Measurements from ENCODE around the gene RIPOR1.
"Not testable (repeated sequence)": the region's sequence is repeated elsewhere in the genome, so short reads cannot be mapped to it uniquely, and the experiment has no call there.

Gene RIPOR1, protein sequence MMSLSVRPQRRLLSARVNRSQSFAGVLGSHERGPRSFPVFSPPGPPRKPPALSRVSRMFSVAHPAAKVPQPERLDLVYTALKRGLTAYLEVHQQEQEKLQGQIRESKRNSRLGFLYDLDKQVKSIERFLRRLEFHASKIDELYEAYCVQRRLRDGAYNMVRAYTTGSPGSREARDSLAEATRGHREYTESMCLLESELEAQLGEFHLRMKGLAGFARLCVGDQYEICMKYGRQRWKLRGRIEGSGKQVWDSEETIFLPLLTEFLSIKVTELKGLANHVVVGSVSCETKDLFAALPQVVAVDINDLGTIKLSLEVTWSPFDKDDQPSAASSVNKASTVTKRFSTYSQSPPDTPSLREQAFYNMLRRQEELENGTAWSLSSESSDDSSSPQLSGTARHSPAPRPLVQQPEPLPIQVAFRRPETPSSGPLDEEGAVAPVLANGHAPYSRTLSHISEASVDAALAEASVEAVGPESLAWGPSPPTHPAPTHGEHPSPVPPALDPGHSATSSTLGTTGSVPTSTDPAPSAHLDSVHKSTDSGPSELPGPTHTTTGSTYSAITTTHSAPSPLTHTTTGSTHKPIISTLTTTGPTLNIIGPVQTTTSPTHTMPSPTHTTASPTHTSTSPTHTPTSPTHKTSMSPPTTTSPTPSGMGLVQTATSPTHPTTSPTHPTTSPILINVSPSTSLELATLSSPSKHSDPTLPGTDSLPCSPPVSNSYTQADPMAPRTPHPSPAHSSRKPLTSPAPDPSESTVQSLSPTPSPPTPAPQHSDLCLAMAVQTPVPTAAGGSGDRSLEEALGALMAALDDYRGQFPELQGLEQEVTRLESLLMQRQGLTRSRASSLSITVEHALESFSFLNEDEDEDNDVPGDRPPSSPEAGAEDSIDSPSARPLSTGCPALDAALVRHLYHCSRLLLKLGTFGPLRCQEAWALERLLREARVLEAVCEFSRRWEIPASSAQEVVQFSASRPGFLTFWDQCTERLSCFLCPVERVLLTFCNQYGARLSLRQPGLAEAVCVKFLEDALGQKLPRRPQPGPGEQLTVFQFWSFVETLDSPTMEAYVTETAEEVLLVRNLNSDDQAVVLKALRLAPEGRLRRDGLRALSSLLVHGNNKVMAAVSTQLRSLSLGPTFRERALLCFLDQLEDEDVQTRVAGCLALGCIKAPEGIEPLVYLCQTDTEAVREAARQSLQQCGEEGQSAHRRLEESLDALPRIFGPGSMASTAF

GRCh38 chr16:67528222-67528869, at the start of gene RIPOR1:
Gene RIPOR1 (plus strand): TSS chr16:67528829. CDS start chr16:67538447, 9,618 bp downstream.
- DNase-seq (ENCODE audit: low read depth in 2 of 2): no peak

DNA sequence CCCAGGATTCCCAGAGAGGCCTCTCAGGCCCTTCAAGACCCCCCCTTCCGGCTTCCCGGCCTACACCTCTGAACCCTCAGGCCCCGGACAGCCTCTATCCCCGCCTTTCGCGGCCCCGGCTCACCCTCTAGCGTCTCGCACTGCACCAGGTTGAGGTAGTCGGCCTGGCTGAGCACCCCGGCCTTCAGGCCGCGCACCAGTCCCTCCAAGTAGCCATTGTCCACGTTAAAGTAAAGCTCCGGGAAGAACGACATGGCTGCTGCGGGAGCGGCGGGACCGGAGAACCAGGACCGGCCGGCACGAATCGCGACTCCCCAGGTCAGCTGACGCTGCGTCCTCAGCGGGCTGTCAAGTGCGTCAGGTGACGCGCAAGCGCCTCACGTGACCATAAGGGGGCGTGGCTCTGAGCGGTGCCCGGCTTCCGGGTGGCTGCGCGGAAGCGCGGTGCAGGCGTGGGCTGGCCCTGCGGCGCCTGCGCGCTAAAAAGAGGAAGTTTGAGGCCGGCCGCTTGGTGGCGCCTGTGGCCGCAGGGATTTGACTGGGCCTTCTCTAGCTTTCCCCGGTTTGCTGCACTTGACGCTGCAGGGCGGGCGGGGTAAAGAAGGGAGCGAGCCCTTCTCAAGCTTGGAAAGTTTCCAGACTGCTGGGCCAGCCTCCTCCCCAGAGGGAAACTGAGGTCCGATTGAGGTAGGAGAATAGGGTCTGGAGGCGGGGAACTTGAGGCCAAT, 47.6 kb upstream of the RIPOR1 start, which contains the start of gene ATP6V0D1:
Gene ATP6V0D1 (minus strand): TSS at position 325 of the 728 bp plus-strand sequence. CDS start 71 bp downstream, at position 254.
- DNase-seq (ENCODE audit: low read depth in 2 of 2): peak; percentile 97 to 99

GRCh38 chr16:67481561-67482232, 46.9 kb upstream of the RIPOR1 start:
- DNase-seq (ENCODE audit: low read depth in 2 of 2): peak in 1 of 2 donors; percentile 29

DNA sequence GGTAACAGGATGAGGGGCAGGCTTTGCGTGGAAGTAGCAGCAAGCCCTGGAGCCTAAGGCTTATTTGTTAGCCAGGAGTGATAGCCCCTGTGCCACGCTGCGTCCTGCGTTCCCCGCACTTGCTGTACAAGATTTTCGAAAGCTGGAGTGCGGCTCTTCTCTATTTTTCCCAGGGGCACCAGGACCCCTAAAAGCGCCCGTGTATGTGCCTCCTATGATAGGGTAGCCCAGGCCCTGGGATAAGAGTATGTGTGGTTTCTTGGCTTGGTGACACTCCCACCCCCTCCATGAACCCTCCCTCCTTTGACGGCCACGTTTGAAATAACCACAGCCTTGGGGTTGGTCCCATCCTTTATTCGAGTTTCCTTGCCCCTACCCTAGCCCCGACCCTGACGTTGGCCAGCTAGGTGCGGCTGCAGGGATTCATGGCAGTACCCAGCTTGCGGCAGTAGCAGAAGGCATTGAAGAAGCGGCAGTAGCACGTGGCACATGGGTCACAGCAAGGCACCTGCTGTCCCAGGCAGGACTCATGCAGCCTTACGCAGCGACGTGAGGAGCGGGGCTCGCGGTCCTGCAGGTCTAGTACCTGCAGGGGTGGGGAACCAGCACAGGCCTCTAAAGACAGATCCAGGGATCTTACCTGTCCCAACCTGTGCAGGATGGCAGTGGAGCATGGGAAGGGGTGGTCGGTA, 46.2 kb upstream of the RIPOR1 start:
- DNase-seq (ENCODE audit: low read depth in 2 of 2): no peak

DNA sequence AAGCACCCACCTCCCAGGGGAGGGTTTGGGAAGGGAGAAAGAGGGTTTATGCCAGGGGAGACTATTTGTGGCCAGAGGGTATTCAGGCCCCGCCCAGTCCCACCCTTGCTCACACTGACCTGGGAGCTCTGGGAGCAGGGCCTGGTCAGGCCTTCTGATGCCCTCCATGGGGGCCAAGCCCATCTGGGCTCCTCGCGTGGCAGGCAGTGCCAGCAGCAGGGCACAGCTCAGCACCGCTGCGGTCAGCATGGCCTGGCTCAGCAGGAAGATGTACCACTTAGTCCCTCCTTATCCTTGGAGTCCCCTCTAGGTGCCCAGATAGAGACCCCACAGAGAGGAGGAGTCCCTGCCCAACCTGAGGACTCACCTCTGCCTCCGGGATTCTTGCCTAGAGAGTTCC, 45.5 kb upstream of the RIPOR1 start, which contains the start of gene AGRP:
Gene AGRP (minus strand): TSS at position 398 of the 400 bp plus-strand sequence. CDS start 149 bp downstream, at position 249.
- DNase-seq (ENCODE audit: low read depth in 2 of 2): no peak

DNA sequence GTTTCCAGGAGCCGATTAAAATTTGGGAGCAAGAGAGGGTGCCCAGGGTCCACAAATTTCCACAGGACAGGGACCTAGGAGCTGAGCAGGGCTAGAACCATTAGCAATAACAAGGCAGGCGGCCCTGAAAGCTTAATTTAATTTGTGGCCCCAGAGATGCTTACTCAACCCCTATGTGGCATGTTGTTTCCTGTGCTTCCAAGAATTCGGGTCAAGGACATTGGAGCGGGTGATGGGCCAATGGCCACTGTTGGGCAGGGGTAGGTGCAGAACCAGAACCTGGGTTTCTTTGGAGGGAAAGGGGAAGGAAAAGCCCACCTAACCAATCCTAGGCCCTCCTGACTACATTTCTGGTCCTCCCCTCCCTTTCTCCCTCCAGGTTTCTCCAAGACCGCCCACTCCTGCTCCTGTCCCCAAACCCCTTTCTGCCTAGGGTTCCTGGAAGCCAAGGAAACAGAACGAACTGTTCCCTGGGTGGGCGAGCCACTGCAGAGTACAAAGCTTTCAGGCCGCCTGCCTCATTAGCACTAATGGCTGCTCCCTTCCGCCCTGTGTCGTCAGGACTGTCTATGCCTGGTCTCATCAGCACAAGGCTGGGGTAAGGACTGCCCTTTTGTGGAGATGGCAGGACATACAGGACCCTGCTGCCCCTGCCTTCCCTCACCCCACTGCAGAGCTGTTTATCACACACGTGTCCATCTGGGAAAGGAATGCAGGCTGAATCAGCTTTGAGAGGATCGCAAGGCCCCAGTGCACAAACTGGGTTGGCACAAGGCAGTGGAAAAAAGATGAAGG, 44.7 kb upstream of the RIPOR1 start:
- DNase-seq (ENCODE audit: low read depth in 2 of 2): no peak

DNA sequence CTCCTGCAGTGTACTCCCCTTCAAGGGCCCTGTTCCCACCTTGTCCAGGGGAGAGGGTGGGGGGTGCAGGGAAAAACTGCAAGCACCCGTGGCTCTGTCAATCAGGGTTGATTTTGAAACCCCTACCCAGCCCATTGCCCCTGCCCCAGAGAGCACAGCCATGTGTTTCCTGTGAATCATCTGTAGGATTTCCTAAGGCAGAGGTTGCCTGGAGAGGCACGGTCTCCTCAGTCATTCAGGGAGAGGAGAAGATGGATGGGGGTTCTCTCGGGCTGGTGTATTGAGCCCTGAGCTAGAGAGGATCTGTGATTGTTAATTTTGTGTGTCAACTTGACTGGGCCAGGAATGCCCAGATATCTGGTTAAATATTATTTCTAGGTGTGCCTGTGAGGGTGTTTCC, 41.8 kb upstream of the RIPOR1 start:
- no peak for DNase-seq (ENCODE audit: low read depth in 2 of 2)

GRCh38 chr16:67487561-67487960, 41.1 kb upstream of the RIPOR1 start:
- DNase-seq (ENCODE audit: low read depth in 2 of 2): not testable (repeated sequence)

DNA sequence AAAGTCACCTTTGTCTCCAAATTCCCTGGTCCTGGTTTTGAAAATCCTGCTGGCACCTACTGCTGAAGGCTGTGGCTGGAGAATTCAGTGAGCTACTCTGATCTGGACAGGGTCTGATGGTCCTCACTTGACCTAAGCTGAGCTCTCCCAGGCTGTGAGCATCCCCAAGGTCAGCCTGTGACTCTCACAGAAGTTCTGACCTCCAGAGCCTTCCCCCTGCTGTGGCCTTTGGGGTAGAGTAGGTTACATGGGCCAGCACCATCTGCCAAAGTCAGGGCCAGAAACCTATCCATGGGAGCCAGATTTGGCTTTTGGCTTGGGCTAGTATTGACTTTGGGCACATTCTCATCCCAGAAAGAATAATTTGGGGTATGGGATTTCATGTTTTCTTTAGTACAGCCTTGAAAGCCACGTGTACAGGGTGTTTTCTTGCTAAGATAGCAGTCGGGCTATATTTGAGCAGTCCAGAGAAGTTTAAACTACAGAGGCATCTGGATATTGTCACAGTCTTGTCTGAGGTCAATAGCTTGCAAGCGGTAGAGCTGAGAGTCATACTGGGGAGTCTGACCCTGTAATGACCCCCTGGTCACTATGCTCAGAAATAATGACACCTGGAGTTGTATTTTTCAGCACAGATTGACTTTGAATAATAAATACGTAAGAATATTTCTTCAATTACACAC, 39.1 kb upstream of the RIPOR1 start:
- DNase-seq (ENCODE audit: low read depth in 2 of 2): no peak

DNA sequence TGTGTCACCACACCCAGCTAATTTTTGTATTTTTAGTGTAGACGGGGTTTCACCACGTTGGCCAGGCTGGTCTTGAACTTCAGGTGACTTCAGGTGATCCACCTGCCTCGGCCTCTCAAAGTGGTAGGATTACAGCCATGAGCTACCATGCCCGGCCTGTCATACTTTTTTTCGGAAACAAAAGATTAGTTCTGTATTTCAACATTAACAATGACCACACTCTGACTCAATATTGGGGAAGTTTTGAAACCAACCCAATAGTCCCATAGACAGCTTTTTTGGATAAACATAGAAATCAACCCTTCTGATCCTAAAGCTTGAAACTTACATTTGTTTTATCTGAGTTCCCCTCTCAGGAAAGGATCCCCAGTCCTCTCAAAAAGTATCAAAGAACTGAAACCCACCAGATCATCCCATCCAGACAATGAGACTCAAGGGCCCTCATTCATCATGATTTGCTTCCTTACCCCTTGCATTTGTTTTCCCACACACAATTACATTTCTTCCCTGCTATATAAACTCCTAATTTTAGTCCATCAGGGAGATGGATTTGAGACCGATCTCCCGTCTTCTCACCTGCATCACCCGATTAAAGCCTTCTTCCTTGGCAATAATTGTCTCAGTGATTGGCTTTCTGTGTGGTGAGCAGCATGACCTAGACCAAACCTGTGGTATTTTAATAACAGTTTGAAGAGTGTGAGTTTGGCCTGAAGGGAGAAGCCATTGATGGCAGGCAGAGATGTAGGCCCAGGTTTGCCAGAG, 38.1 kb upstream of the RIPOR1 start:
- no peak for DNase-seq (ENCODE audit: low read depth in 2 of 2)

DNA sequence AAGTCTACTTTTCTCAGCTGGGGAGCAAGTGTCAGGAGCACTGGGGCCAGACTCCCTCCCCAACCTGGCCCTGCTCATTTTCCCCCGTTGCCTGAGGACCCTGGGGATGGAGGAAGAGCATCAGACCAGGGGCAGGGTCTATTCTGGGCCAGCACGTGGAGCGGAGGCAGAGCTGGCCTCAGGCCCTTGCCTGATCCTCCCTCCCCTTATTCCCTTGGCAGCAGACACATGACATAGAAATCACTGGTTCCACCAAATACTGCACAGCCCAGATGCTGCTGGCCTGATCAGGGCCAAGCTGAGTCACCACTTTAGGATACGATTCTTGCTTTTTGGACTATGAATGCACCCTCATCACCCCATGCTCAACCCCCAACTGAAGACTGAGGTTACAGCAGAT, 29.5 kb upstream of the RIPOR1 start:
- no peak for DNase-seq (ENCODE audit: low read depth in 2 of 2)

DNA sequence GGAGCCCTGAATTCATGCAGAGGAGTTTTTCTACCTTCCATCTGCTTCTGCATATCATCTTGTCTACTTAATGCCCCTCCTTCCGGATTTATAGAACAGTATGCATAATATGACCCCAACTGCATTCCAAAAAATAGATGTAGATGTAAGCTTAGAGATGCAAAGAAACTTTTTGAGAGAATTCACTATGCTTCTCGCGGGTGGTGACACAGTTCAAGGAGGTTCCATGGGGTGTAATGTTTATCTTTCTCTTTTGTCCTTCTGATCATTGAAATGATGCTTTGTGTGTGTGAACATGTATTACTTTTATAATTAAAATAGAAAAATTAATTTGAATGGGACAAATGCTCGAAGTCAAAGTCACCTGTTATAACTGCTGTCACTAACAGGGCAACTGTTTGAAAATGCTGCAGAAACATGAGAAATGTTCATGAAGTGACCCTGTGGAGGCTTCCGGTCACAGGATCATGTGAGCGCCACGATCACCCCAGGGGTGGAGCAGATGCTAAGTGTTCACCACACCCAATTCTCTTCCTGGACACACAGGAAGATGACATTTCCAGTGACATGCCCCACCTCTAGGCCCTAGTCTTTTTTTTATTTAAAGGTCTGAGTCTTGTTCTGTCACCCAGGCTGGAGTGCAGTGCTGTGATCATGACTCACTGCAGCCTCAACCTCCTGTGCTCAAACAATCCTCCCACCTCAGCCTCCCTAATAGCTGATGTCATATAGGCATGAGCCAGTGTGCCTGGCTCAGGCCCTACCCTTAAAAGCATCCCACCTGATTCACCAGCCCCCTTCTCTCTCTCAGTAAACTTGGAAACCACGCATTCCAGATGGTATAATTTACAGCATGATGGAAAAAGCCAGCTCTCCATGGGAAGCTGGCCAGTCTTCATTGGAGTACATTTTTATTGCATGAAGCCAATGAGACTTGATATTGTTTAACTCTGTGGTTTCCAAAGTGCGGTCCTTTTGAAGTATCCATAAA, 24.3 kb upstream of the RIPOR1 start:
- peak in 1 of 2 donors; percentile 22 for DNase-seq (ENCODE audit: low read depth in 2 of 2)

DNA sequence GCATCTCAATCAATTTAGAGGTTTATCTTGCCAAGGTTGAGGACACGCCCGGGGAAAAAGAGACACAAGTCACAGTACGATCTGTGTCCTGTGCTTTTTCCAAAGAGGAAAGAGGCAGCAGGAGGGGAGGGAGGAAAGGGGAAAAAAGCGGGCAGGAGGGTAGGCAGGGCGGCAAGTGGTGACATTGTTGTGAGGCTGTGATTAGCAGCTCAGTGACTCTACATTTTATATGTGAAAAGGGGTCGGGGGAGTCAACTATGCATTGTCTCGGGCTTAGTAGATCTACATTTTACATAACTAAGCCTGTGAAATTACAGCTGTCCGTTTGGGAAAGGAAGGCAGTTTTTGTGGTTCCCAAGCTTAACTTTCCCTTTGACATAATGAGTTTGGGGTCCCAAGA, 22.2 kb upstream of the RIPOR1 start:
- DNase-seq (ENCODE audit: low read depth in 2 of 2): no peak

GRCh38 chr16:67509016-67509415, 19.6 kb upstream of the RIPOR1 start:
- no peak for DNase-seq (ENCODE audit: low read depth in 2 of 2)

DNA sequence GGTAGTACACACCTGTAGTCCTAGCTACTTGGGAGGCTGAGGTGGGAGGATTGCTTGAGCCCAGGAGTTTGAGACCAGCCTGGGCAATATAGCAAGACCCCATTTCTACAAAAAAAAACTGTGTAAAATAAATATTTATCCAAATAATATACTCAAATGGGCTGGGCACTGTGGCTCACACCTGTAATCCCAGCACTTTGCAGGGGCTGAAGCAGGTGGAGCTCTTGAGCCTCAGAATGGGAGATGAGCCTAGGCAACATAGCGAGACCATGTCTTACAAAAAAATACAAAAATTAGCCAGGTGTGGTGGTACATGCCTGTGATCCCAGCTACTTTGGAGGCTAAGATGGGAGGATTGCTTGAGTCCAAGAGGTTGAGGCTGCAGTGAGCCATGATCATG, 14.7 kb upstream of the RIPOR1 start:
- not testable (repeated sequence) for DNase-seq (ENCODE audit: low read depth in 2 of 2)

- DNase-seq (ENCODE audit: low read depth in 2 of 2): peak; percentile 47 to 67
Measured at GRCh38 chr16:67514382-67514828, 14.2 kb upstream of the RIPOR1 start.

Data from stimulated activated CD8-positive, alpha-beta memory T cell treated with anti-CD3 and anti-CD28 coated beads, Interleukin-15, amount 100 ng/mL, for 48 hours (primary cell).